8988T (cell line): ENCODE data around the gene SERPINB13.

Source experiments
- DNase-seq: peaks from one replicate; pipeline ENCODE4 v3.0.0; 2011

SERPINB13 gene, protein sequence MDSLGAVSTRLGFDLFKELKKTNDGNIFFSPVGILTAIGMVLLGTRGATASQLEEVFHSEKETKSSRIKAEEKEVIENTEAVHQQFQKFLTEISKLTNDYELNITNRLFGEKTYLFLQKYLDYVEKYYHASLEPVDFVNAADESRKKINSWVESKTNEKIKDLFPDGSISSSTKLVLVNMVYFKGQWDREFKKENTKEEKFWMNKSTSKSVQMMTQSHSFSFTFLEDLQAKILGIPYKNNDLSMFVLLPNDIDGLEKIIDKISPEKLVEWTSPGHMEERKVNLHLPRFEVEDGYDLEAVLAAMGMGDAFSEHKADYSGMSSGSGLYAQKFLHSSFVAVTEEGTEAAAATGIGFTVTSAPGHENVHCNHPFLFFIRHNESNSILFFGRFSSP

DNA sequence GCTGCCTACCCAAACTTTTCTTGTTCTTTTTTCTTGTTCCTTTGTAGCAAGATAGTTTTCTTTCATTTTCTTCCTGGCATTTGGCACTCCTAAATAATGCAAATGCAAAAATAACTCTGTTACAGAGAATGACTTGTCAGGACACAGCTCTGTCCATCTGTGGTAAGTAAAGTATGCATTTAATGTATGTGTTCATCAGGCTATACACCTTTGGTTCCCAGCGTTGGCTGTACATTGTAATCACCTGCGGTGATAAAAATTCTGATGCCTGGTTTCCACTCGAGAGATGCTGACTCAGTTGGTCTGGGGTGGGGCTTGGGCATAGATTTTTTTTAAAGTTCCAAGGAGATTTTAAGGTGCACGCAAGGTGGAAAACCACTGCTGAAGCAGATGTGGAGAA lies at the start of gene SERPINB13:
Gene SERPINB13 (plus strand): TSS at position 378 of the 400 bp plus-strand sequence. CDS start 1,325 bp downstream, outside the sequence.
- no peak for DNase-seq

DNA sequence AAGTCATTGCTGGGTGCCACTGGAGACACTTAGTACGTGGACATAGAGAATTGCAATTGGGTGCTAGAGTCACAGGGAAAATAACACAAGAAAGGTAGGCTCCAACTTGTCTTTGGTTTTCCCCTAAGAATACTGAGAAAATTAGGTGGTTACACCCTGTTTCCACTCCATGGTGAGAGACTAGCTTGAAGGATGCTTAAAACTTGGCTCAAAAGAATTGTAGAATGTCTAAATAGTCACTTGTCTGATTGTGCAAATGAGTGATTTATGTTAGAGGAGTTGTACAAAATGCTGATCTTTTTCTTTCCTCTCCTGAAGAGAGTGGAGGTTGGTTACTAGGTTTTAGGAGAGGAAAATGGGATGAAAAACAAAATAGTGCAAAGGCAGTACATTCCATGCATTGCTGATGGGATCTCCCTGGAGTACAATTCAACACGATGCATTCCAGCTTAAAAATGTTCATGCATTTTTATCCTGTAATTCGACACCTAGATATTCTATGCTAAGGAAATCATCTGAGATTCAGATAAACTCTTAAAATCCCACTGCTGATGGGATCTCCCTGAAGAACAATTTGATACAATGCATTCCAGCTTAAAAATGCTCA lies 47.1 kb upstream of the SERPINB13 start:
- no peak for DNase-seq

DNA sequence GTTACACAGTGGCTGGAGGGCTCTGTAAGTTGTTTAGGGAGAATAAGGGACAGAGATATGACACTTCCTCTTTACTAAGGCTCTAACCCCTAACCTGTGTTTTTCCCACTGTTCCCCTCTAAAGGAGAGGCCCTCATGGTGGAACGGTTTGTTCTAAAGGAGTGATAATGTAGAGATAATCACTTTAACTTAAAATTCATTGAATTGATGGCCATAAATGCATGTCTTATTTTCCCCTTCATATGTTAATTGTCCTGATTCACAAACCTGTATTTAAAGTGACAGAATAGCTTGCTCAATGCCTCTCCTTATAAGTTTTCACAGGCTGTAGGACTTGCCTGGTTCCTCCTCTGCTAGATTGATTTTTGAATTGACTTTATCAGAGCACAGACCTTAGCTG lies 45.1 kb upstream of the SERPINB13 start, which contains the start of gene SERPINB12:
Gene SERPINB12 (plus strand): TSS at position 301 of the 400 bp plus-strand sequence. CDS start 13,791 bp downstream, outside the sequence.
- no peak for DNase-seq

DNA sequence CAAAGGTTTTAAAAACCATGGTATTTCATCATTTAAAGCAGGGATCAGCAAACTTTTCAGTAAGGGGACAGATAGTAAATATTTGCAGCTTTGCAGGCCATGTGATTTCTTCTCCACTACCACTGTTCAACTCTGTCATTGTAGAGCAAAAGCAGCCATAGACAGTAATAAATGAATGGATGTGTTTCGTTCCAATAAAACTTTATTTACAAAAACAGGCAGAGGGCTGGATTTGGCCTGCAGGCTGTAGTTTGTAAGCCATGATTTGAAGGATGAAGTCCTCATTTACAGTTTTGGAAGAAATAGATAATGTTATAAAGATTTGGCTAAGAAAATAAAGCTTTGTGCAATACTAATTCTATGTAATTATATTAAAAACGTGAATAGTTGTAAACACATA lies 43.1 kb upstream of the SERPINB13 start:
- DNase-seq: no peak

DNA sequence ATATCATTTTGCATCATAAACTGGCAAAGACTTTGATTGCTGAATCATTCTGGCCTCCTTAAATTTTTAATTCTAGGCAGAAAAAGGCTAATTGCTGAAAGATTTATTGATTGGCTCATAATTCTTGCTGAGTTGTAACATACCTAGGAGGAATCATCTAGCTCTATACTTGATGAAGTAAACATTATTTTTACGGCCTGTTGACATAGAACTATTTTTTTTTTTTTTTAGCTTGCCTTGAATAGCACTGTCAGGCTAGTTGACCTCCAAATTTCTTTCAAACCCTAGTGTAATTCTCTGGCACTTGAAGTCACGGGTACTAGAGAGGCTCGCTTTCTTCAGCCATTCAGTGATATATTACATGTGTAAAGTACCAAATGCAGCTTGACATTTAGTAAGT lies 42.1 kb upstream of the SERPINB13 start:
- DNase-seq: no peak

DNA sequence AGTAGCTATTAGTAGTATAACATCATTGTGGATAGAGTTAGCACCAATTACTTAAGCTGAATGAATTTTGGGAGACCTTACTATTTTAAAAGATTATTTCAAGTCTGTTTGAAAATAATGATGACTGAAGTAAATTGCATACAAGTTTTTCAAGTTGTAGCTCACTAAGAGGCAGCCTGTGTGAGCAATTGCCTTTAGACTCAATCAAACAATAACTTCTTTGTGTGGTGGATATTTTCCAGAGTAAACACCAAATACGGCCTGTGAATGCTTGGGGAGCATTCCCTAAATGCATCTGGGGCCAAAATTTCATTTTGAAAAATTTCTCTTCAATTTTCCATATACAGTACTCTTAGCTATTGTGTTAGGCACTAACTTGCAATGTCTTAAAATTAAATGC lies 37.1 kb upstream of the SERPINB13 start:
- DNase-seq: no peak

DNA sequence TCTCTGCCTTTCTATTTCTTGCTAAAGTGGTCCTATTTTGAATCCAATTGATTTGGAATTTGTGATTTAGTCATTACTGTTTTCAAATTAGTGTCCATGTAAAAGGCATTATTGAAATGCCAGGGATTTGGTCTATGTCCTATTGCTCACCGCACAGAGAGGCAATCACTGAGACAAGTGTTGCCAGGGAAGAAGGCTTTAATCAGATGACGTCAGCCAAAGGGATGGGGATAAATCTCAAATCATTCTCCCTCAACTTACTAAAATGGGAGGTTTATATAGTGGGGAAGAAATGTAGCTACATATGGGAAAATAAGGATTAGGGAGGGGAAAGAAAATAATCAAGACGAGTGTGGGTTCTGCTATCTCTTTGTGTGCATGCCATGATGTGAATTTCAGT lies 35.4 kb upstream of the SERPINB13 start:
- DNase-seq: no peak

DNA sequence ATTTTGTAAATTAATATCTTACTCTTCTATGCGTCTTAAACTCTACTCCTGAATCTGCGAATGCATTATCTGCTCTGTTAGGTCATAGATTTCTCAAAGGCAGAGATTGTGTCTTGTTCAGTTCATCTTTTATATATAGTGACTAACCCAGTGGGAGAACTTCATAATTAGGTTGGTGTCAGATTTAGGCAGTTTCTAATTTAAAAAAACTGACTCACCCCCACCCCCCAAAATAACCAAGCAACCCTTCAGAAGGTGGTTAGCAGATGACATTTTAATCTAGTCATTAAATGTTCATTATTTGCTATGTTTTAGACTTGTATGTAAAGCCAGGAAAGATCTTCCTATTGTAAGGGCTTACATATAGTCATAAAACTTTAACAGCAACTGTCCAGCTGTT lies 34.6 kb upstream of the SERPINB13 start:
- DNase-seq: no peak

DNA sequence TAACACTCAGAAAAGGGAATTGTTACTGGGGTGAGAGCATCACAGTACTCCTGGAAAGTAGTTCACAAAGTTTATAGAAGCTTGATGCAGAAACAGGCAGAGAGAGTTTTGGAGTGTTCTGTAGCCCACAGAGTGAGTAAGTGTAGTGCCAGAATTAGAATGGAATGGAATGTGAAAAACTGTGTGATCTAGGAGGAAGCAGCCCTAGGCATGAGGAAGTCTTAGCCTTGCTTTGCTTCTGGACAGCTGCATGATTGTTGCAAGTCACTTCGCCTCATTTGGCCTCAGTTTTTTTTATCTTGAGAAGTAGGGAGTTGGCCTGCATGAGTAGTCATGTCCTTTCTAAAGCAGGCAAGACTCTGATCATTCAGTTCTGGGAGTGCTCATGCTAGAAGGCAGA lies 34.1 kb upstream of the SERPINB13 start:
- DNase-seq: no peak

DNA sequence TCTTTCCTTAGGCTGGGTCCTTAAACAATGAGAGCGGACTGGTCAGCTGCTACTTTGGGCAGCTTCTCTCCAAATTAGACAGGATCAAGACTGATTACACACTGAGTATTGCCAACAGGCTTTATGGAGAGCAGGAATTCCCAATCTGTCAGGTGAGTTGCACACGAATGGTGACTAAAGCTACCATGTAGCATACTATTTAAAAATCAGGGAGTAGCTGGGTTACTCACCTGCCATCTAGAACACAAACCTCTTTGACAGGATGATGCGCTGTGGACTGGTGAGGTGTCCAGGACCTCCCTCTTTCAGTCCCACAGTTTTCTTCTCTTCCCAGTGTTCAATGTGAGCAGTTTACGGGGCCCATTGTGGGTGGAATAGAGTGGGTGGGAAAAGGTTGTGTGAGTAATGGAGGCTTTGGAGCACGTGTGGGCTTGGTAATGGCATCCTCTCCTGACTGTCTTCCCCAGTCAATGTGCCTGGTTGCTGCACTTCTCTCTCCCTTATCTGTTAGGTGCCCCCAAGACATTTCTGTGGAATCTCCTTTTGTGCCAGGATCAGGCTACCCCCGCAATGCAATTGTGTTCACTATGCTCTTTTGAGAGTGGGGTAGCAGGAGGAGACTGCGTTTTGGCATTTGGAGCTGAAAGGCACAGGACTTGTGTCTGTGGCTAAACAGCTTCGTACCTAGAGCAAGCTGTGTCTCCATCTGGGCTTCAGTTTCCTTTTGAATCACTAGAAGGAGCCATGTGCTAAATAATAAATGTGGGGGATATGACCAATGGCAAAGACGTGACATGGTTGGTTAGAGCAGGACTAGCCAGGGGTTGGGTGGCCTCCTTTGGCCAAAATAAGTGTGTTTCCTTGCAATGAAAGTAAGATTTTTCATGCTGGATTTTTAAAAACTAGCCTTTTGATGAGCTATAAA lies 27.3 kb upstream of the SERPINB13 start:
- DNase-seq: no peak

DNA sequence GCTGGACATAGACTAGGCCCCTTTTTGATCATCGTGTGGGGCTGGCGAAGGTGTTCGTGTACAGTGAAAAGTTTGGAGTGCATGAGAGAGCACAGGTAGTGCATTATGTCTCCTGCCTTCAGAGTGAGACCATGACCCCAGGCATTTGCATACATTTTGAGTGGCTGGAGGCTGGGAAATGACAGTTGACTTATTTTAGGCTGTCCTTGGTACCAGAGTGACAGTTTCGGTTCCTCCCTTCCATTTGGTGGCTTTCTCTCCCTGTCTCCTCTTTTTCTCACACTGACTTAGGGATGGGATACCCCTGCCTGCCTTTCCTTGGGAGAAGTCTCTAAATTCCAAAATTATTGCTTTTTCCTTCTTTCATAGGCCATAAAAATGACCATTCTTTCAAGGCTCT lies 24.9 kb upstream of the SERPINB13 start:
- DNase-seq: no peak

DNA sequence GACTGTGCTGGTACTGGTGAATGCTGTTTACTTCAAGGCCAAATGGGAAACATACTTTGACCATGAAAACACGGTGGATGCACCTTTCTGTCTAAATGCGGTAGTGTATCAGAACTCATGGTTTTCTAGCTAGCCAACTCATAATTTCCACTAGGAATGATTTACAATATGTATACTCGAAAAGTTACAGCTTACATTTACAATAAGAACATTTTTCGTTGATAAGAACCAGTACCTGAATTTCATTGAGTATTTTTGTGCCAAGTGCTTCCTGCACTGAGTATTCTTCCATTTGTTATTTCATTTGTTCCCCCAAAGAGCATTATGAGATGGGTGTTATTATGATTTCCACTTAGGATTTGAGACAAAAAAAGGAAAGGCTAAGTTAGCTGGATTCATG lies 23.1 kb upstream of the SERPINB13 start:
- no peak for DNase-seq

DNA sequence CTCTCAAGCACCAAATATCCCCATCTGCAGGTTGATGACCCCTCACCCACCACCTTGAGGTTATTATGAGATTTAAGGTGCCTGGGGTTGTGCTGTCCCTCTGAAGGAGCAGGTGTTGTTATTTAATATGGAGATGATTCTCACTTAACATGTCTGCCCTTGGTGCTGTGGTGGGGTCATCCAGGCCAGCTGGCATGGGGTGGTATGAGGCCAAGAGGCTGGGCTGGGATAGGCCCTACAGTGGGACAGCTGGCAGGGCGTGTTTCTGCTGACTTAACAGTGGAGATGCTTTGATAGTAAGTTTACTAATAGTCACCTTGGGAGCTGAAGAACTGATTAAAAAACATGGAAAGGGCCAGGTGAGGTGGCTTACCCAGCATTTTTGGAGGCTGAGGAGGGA lies 22.6 kb upstream of the SERPINB13 start:
- DNase-seq: no peak

DNA sequence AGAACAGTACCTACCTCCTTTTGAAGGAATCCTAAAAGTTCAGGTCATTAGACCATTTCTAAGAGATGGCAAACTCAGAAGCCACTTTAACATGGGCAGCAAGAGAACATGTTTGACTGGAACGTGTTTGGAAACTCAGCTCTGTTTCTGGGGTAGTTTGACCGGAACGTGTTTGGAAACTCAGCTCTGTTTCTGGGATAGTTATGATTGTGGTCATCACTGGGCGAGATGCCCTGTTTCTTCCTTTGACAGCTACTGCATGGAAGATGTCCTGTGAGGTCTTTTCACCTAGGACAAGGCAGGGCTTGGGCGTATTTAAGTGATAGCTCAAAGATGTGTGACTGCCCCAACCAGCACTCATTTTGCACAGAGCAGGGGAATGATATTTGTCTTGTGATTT lies 19.9 kb upstream of the SERPINB13 start:
- no peak for DNase-seq

DNA sequence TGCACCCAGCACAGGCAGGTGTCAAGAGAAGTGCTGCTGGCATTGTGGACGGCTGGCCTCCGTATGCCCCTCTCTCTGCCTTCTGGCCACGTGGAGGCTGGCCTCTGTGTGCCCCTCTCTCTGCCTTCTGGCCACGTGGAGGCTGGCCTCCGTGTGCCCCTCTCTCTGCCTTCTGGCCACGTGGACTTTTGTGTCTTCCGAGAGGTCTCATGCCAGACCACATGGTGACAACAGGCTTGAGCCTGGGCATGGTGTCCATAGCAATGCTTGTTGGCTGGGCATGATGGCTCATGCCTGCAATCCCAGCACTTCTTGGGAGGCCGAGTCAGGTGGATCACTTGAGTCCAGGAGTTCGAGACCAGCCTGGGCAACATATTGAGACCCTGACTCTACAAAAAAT lies 19.3 kb upstream of the SERPINB13 start:
- DNase-seq: no peak

DNA sequence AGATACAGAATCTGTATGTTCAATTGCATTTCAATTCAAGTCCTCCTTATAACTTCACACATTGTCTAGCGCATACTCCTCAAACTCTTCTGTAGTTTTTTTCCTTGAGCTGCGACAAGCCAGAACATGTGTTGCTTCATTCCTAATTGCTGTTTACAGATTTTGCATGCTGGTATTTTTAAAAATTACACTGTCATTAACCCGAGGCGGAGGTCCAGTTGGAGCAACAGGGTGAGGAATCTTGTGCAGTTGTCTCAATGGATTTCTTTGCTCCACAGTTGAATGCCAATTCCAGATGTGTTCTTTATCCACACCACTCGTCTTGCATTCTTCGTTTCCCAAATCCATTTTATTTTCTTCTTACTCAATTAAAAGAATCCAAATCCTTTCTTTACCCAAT lies 16.4 kb upstream of the SERPINB13 start:
- no peak for DNase-seq

DNA sequence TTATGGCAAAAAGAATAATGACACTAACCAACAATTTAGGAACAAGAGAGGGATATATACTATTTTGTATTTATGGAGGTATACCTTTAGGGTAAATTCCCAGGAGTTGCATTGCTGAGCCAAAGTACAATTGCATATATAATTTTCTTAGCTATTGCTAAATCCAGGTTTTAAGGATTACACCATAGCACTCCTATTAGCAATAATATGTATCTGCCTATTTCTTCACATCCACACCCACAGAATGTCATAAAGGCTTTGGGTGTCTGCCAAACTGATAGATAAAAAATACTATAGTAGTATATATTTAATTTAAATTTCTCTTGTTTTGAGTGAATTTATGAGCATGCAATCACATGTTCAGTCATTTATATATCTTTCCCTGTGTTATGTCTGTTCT lies 11.5 kb upstream of the SERPINB13 start:
- DNase-seq: no peak

DNA sequence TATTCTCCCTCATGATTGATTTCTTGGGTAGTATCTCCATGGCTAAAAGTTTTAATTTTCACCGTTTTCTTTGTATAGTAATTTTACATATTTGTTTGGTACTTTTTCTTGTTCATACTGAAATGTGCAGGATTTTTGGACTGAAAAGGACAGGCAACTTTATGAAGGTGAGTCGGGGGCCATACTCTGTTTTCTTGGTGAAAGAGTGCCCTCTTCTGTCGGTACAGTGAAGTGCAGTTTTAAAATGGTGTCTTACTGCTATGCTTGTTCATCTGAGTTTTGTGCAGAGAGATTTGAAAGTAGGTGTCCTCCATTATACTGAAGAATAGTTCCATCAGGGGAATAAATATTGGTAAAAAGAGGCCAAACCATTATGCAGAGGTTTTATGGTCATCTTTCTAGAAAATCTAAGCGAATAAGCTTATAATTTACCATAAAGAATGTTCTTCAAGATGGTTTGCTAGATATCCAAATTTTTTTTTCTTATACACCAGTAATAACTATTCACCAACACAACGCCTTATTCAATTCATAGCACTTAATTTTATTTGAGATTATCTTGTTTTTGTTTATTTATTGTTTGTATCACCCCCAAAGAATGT lies 8.7 kb upstream of the SERPINB13 start:
- no peak for DNase-seq

DNA sequence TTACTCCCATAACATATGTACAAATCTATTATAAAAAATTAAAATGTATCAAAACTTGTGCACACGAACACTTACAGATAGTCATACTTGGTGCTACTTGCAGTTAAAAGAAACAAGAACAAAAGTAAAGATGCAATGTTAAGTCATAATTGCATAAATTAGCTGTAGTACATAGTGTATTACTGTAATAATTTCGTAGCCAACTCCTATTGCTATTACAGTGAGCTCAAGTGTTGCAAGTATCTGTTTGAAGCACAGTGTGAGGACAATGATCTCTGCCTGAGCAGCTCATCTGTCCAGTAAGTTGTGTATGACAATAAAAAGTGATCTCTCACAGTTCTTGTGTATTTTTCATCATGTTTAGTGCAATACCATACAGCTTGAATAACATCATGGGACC lies 7.5 kb upstream of the SERPINB13 start:
- DNase-seq: no peak

DNA sequence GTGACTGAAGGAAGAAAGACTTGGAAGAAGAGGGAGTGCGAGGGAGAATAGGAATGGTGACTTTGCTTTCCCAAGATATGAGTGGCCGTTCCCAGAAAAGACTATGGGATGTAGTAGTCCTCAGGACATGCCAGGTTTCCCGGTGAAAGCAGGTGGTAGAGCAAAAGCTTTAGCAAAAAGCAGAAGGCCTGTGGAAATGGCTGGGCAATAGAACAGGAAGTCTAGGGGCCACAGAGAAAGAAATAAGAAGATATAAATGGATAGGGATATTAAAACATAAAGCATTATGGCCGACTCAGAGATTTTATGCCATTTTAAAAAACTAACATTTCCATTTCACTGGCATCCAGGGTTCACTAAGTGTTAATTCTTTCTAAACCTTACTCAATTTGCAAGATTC lies 1.2 kb upstream of the SERPINB13 start:
- DNase-seq: no peak

DNA sequence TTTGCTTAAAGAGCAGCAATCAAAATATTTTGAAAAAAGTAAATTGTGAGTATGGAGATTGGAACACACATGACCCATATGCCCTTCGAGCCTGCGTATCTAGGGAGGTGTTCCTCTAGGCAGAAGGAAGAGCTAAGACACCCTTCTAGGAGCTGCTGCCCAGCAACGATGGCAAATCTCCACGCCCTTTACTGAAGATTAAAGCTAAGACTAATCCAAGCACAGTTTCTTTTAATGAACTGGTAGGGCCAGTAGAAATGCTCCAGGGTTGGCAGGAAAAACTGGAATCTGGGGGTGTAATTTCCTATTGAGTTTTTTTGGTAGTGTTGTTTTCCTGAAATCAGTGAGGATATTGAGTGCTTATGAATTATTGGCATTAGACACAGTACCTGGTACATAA lies 712 bp upstream of the SERPINB13 start:
- no peak for DNase-seq

DNA sequence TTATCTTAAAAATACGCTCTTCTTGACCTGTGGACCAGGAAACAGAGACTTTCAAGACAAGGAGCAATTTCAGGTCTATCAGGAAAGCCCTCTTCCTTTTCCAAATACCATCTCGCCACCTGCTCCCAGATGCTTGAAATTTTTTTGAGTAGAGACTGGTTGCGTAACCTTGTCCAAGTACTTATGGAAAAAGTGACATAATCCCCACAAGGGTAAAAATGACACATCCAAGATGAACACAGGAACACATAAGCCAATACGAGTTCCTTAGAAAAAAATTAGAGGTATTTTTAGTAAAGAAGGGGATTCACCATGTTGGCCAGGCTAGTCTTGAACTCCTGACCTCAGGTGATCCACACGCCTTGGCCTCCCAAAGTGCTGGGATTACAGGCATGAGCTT lies 1.8 kb downstream of the SERPINB13 start:
- DNase-seq: no peak

DNA sequence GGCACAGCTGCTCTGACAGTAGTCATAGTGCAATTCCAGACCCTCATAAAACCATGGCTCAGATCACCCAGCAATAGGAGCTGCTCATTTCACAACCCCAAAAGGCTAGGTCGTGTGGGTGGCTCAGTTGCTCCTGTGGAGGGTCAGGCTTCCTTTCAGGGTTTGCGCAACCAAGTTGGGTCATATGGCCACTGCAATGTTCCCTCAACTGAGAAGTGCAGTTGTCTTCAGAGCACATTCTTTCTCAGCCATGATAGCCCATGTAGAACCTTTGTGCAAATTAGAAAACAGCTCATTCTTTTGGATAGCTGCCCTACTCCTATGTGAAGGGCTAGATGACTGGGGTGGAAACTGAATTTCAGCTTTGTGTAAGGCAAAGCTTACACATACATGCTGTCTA lies 3.2 kb downstream of the SERPINB13 start:
- DNase-seq: no peak
